Glomerular visceral epithelial cell (primary cell): ENCODE data around the gene MAX.
A peak's percentile ranks its signal among the peaks of the same experiment; 100 is the strongest.

ENCODE experiments used
- DNase-seq: peaks from one replicate; pipeline ENCODE4 v3.0.0-alpha.2; 2016; ENCODE audit errors: extremely low spot score

Gene MAX

DNA sequence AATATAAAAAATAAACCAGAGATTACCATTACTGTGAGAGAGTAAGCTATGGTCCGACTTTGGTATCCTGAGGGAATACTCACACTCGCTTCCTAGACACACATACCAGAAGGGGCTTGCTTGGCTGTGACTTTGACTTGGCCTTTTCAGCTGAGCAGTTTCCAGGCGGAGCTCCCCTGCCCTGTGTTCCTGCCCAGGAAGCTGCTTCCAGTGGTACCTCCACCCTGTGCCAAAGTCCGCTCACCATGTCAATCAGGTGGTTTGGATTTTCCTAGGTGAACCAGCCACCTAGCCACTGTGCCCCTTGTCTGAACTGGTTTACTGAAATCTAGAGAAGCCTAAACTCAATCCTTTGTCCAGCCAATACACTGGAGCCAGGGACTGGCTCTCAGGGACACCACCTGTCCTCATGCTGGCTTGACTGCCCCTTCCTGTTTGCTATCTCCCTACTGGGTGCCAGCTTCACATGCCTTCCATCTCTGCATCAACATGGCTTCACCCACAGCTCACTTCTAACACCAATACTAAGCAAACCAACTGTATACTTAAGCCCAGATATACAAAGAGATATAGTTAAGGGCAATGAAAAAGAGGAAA lies 28.6 kb downstream of the MAX start:
- no peak for DNase-seq

DNA sequence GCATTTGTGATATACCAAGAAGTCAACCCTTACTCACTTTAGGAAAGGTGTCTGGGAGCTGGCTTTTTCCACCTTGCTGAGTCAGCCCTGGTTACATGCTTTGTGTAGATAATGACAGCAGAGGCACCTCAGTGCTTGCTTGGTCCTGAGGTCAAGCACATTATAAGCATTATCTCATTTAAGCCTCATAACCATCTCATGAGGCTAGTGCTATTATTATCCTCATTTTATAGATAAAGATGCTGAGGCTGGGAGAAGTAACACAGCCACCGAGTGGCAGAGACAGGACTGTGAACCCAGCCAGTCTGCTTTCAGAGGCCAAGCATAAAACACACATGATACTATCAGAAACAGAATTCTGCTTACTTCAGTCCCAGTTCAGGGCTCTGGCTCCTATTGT lies 29.4 kb downstream of the MAX start:
- DNase-seq = no peak

DNA sequence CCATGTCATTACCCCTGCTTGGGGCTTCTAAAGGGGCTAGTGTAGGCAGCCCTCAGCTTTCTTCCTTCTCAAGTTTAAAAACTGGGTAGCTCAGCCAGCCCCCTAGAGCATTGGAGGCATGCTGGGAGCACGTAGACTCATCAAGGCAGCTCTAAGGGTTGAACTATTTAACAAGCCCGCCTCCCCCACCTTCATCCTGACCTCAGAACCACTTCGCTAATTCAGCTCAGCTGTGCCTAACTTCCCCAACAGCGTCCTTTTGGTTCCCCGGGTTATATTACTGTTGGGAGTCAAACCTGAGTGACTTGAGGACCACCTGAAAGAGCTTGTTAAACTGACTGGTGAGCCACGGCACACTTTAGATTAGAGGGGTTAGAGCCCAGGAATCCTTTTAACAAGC lies 30.1 kb downstream of the MAX start:
- DNase-seq = no peak

- no peak for DNase-seq
These were observed 30.8 kb downstream of the MAX start for GRCh38 chr14:65071544-65071943.

DNA sequence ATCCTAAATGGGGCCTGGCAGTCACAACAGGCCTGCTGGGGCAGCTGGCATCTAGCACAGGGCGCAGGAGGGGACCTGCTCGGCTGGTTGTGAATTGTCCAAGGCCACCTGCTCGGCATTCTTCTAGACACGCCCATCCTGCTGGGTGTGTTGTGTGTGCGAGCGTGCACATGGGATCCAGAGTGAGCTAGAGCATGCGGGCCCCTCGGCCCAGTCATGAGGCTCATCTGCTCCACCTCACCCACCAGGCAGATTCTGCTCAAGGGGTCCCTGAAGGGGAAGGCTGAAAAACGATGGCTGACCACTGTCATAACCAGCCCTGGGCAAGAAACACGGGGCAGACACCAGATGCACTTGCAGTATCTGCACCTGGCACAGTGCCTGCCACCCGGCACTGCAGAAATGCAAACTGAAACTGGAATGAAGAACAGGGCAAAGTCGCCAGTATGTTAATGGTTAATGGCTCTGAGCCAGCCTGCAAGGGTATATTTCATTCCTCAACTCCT lies 31.8 kb downstream of the MAX start:
- DNase-seq = peak; percentile 21

GRCh38 chr14:65069874-65070413 lies 32.4 kb downstream of the MAX start:
- DNase-seq = no peak

- DNase-seq = no peak
These were observed 36.6 kb downstream of the MAX start for GRCh38 chr14:65065719-65066118.

- peak; percentile 8 for DNase-seq
These were observed 39.9 kb downstream of the MAX start for GRCh38 chr14:65062096-65063075.

DNA sequence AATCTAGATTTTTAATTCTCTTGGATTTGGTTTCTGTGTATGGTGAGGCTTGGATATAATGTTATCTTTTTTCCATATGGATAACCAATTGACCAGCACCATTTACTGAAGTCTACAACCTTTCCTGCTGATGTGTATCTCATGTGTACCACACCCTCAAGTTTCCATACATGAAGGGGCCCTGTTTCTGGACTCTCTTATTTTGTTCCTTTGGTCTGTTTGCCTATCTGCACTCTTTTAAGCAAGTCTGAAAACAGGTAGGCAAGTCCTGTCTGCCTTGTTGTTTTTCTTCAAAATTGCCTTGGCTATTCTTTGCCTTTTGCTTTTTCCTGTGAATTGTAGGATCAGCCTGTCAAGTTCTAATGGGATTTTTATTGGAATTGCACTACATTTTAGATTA lies 44.6 kb downstream of the MAX start:
- DNase-seq = no peak

DNA sequence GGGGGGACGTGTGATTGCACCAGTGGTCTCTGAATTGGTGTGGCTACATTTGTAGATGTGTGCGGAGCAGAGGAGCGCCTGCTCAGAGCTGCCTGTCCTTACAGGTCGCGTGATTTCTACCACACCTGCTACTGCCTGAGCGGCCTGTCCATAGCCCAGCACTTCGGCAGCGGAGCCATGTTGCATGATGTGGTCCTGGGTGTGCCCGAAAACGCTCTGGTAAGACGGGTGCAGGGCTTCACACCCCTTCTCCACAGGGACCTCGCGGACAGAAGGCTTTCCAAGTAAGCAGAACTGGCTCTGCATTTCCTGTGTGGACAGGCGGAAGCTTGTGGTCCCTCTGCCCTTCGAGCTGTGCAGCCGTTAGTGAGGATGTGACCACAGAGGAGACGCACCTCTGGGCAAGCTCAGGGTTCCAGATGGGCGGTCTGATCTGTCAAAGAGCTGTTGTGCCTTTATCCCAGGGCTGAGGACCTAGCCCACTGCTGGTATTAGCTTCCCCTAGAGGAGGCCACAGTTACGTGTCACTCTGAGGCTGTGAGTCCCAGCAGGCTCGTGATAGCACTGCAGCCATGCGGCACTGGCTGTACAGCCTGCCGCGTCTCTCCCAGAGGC lies 47.7 kb downstream of the MAX start:
- DNase-seq = no peak

DNA sequence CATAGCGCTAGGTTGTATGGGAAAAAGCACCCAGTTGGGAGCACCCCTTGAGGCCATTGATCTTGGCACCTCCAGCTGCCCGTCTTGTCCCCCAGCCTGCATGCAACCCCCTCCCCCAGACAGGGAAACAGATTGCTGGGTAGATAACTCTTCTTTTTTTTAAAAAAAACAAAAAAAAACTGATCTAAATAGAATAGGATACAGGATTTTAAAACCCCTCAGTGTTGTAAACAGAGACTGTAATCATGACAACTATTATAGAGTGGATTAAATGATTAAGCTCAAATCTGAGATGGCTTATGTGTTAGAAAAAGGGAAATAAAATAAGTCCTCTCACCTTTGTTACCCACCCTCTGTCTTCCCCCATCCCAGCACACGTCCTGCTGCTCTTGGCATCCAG lies 48.9 kb downstream of the MAX start:
- DNase-seq = no peak

GRCh38 chr14:65052832-65053231 lies 49.5 kb downstream of the MAX start:
- DNase-seq = no peak

GRCh38 chr14:65045709-65046108 lies 56.6 kb downstream of the MAX start:
- no peak for DNase-seq

DNA sequence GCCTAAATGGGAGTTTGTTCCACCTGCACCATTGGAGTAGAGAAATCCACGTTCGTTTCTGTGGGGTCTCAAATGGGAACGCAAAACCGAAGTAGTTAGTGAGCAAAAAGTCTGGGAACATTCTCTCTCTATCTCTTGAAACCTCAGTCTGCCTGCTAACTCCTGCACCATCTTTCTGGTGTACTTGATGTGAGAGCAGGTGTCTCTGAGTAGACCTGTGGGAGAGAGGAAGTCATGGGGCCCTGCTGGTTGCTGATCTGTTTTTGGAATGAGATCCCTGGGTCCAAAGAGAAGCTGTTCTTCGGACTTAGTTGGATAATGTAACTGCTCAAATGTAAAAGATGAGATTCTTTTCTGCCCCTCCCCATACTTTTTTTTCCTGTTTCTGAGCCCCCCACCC lies 57.3 kb downstream of the MAX start:
- no peak for DNase-seq

DNA sequence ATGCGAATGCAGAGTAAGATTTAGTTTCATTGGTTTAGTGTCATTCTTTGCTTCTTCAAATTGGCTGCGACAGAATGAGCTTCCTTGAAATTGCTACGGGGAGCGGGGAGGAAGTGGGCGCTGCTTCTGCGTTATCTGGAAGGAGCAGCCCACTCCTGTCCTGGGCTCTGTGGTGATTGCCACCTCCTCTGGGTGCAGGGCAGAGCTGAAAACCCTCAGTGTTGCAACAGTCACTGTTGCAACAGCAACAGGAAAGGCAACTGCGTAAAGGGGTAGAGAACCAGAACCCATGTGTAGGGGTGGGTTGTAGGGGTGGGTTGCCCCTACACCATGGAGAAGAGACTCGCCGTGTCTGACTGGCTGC lies 57.7 kb downstream of the MAX start:
- no peak for DNase-seq

DNA sequence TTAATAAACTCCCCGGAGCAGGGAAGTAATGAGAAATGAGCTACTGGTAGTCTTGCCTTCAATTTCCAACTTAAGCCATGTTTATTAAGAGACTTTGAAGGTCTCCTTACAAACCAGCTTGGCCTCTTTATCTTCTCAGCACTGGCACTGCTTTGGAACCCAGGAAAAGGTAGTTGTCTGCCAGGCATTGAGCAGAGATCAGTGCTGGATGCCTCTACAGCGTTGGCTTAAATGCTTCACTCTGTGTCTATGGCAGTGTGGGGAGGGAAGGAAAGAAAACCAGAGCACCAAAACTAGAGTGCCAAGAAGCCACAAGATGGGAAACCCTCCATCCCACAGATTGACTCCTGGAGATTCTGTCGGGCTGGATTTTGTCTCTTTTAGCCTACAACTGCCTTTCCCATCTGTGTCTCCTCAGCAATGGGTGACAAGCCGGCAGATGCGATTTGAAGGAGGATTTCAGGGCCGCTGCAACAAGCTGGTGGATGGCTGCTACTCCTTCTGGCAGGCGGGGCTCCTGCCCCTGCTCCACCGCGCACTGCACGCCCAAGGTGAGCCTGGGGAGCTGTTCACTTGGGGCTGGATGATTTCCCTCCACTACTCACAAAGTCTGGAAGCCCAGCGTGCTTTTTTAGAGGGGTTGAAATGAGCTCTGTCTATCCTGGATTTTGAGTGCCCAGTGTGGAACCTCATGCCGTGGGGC lies 58.3 kb downstream of the MAX start:
- DNase-seq = no peak

DNA sequence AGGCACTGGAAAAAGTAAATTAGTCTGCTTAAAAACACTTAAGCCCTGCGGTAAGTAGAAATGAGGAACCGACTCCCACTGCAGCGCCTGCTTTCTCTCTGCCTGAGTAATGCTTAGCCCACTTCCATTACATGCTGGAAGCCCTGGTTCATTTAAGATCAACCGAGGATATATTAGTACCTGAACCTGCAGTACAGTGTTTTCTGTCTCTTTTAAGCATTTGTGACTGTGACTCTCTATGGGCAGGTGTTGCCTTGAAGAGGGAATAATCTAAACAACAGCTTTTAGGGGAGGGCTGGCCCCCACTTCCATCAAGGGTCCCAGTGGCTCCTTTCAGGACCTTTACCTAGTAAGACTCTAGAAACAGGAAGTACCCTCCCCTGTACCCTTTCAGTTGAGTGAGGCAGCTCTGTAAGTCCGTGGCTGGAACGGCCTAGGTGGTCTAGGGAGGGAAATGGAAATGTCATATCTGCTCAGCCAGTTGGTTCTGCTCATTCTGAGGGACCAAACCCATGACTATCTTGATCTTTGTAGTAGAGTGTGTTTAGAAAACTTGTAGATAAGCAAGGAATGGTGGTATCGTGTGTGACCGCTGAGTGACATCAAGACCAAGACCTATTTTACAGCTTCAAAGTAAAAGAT lies 59.5 kb downstream of the MAX start:
- DNase-seq = no peak

DNA sequence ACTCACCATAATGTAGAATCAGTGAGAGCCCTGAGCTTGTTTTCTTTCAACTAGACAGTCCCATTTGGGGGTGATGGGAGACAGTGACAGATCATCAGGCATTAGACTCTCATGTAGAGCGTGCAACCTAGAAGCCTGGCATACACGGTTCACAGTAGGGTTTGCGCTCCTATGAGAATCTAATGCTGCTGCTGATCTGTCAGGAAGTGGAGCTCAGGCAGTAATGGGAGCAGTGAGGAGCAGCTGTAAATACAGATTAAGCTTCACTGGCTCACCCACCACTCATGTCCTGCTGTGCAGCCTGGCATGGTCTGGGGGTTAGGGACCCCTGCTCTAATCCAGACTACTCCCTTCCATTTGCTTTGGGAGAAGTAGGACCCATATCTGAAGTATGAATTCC lies 60.0 kb downstream of the MAX start:
- DNase-seq = no peak

DNA sequence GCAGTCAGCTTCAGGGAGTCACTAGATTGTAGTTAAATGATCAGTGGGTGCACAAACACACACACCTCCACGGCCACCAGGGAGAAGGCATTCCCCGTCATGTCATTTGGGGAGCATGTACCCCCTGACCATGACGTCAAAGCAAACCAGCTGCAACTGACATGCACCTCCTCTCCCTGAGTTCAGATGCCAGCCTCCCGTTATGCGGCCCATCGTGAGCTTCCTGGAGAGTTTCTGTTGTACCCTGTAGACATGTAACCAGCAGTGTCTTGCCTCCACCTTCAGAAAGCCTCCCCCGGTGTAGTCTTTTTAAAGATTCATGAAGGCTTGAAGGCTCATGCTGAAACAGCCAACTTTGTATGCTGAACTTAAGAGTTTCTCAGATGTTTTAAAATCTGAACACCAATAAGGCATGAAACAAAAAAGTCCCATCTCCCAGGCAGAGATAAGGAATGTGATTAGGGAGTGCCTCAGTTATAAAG lies 60.8 kb downstream of the MAX start:
- no peak for DNase-seq

DNA sequence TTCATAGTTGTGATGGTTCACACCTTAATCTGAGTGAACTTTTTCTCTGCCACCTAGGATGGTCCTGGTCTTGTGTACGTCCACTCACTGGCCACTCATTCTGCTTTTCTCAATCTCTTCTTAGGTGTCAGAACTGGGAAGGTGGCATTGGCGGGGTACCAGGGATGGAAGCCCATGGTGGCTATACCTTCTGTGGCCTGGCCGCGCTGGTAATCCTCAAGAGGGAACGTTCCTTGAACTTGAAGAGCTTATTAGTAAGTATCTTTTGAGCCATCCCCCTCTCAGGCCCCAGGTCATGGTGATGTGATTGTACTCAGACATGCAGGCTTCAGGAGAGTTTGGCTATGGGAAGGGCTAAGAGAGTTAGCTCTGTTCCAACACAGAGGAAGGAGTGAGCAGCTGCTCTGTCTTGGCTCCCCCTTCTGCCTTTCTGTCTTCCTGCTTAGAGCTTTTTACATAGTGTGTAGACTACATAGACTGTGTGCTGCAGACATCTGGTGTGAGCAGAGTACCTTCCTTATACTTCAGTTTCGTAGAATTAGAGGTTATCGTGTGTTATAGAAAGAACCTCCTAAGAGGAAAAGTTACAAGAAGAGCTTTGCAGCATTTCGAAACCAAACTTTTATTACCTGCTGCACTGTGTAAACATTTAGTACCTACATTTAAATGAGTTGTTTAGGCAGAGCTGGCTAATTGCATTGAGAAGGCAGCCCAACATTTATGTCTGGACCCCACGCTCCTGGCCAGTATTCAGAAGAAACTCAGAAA lies 61.5 kb downstream of the MAX start:
- DNase-seq = no peak
